Measurements from ENCODE around the gene MICAL3. TPM values are rescaled to one million over a fixed set of nuclear protein-coding genes. Genes with fewer than 3 reads are reported as not detected.
"Not testable (repeated sequence)": the region's sequence is repeated elsewhere in the genome, so short reads cannot be mapped to it uniquely, and the experiment has no call there.

The MICAL3 gene
- total and polyA plus RNA-seq, 2 experiments from 2014 or later, result 6.1 to 25.1 TPM

DNA sequence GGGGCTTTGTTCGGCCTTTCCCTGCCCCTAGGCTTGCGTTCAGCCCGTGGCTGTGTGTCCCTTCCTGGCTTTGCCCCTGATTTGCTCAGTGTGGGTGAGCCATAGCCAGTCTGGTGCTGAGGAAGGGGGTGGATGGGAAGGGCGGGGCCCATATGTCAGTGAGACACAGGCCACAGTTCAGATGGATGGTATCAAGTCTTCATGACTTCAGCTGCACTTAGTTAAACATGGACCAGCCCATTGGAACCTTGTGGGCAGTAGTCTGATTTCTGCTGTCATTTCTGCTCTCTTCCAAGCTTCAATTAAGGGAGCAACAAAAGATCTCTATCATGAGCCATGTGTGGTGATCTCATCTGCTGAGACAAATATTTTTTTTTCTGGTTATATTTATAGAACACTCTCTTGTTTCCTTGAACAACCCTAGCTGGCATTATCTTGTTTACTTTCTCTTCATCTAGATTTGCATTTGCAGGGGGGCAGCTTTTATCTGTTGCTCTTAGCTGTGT, 31.9 kb upstream of the MICAL3 start:
- H3K4me1 ChIP-seq (ENCODE audit: insufficient read depth), result peaks cover 37% of the 10 kb centered on the region
- H3K4me2 ChIP-seq (ENCODE audit: unreplicated experiment), result peak overlapping the region; percentile 55
- no peaks in the 10 kb centered on the region for H3K9me3 ChIP-seq (ENCODE audit: low read depth)
- peak; percentile 91 for DNase-seq
- no peaks in the 10 kb centered on the region for H4K20me1 ChIP-seq (ENCODE audit: insufficient read depth)
- H2AFZ ChIP-seq, result peak overlapping the region; percentile 73
- no peaks in the 10 kb centered on the region for H3K79me2 ChIP-seq (ENCODE audit: insufficient read depth)
- no peaks in the 10 kb centered on the region for H3K27me3 ChIP-seq (replicated peaks; ENCODE audit: insufficient read depth)
- in situ Hi-C loops (cut with MboI), result no loop called here
- 2% methylated on average over 4 of the region's 4 CpGs for WGBS, 2 experiments (ENCODE audit: low coverage in 1 of 2, low lambda C conversion rate in 2 of 2, missing lambda C conversion rate in 2 of 2)
- H3K36me3 ChIP-seq (ENCODE audit: low read depth), result no peaks in the 10 kb centered on the region
- H3K9me2 ChIP-seq (ENCODE audit: insufficient read depth), result no peaks in the 10 kb centered on the region
- TF ChIP-seq EZH2phosphoT487 (IDR thresholded peaks at IDR 0.05; ENCODE audit: insufficient read depth, low read depth), result no peak
- no peak for TF ChIP-seq EZH2 (IDR thresholded peaks at IDR 0.05; ENCODE audit: insufficient read depth, poor library complexity, severe bottlenecking)
- H3F3A ChIP-seq (ENCODE audit: insufficient read depth), result peaks cover 30% of the 10 kb centered on the region
- peak overlapping the region; percentile 59 for H3K9ac ChIP-seq
- H3K27ac ChIP-seq, result peak overlapping the region; percentile 88
- H3K4me3 ChIP-seq, result peak overlapping the region; percentile 27; the same call in 1 of the 2 replicates

DNA sequence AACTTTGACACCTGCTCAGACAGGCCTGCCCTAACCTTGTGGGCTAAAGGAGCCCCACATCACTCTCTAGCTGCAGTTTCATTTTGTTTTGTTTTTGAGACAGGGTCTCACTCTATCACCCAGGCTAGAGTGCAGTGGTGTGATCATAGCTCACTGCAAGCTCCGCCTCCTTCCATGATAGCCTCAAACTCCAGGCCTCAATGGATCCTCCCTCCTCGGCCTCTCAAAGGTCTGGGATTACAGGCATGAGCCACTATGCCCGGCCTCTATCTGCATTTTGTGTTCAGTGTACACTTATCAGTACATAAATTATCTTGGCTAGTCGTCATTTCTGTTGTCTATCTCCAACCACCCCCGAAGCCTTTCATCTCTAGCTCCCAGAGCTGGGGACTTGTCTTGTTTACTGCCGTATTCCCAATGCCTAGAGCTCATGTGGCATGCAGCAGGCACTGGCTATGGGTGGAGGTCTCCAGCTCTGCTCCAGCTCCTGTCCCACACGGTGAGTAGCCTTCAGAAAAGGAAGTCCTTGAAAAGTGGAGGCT, 31.3 kb upstream of the MICAL3 start:
- peaks cover 30% of the 10 kb centered on the region for H3F3A ChIP-seq (ENCODE audit: insufficient read depth)
- peak overlapping the region; percentile 44 for H3K4me2 ChIP-seq (ENCODE audit: unreplicated experiment)
- H3K27me3 ChIP-seq (replicated peaks; ENCODE audit: insufficient read depth), result no peaks in the 10 kb centered on the region
- DNase-seq, result no peak
- no peaks in the 10 kb centered on the region for H3K79me2 ChIP-seq (ENCODE audit: insufficient read depth)
- 54 to 56% methylated on average over 7 of the region's 7 CpGs for WGBS, 2 experiments (ENCODE audit: low coverage in 1 of 2, low lambda C conversion rate in 2 of 2, missing lambda C conversion rate in 2 of 2)
- no peak overlapping the region for H3K4me3 ChIP-seq
- H3K9me3 ChIP-seq (ENCODE audit: low read depth), result no peaks in the 10 kb centered on the region
- in situ Hi-C loops (cut with MboI), result no loop called here
- H3K4me1 ChIP-seq (ENCODE audit: insufficient read depth), result peaks cover 32% of the 10 kb centered on the region
- peak overlapping the region; percentile 59 for H3K9ac ChIP-seq
- peak overlapping the region; percentile 73 for H2AFZ ChIP-seq
- no peaks in the 10 kb centered on the region for H4K20me1 ChIP-seq (ENCODE audit: insufficient read depth)
- H3K9me2 ChIP-seq (ENCODE audit: insufficient read depth), result no peaks in the 10 kb centered on the region
- H3K27ac ChIP-seq, result peak overlapping the region; percentile 88
- no peak for TF ChIP-seq EZH2 (IDR thresholded peaks at IDR 0.05; ENCODE audit: insufficient read depth, poor library complexity, severe bottlenecking)
- TF ChIP-seq EZH2phosphoT487 (IDR thresholded peaks at IDR 0.05; ENCODE audit: insufficient read depth, low read depth), result no peak
- H3K36me3 ChIP-seq (ENCODE audit: low read depth), result no peaks in the 10 kb centered on the region

DNA sequence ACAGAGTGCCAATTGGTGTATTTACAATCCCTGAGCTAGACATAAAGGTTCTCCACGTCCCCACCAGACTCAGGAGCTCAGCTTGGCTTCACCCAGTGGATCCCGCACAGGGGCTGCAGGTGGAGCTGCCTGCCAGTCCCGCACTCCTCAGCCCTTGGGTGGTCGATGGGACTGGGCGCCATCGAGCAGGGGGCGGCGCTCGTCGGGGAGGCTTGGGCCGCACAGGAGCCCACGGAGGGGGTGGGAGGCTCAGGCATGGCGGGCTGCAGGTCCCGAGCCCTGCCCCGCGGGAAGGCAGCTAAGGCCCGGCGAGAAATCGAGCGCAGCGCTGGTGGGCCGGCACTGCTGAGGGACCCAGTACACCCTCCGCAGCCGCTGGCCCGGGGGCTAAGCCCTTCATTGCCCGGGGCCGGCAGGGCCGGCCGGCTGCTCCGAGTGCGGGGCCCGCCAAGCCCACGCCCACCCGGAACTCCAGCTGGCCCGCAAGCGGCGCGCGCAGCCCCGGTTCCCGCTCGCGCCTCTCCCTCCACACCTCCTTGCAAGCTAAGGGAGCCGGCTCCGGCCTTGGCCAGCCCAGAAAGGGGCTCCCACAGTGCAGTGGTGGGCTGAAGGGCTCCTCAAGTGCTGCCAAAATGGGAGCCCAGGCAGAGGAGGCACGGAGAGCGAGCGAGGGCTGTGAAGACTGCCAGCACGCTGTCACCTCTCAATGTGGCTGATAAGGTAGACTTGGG, 29.0 kb upstream of the MICAL3 start:
- H3K4me2 ChIP-seq (ENCODE audit: unreplicated experiment); H2AFZ ChIP-seq; H3K9me3 ChIP-seq (ENCODE audit: low read depth); in situ Hi-C loops (cut with MboI); H3K9ac ChIP-seq; H3K27me3 ChIP-seq (replicated peaks; ENCODE audit: insufficient read depth); H3K36me3 ChIP-seq (ENCODE audit: low read depth); H4K20me1 ChIP-seq (ENCODE audit: insufficient read depth); DNase-seq; H3K27ac ChIP-seq; H3K9me2 ChIP-seq (ENCODE audit: insufficient read depth); H3K79me2 ChIP-seq (ENCODE audit: insufficient read depth); H3K4me3 ChIP-seq: not testable (repeated sequence)
- Histone ChIP-seq H3F3A (ENCODE audit: insufficient read depth) (peaks cover 28% of the 10 kb centered on the region), H3K4me1 (ENCODE audit: insufficient read depth) (peaks cover 29% of the 10 kb centered on the region)
- 93 to 97% methylated on average over 22 to 43 of the region's 49 CpGs for WGBS, 2 experiments (ENCODE audit: low coverage in 1 of 2, low lambda C conversion rate in 2 of 2, missing lambda C conversion rate in 2 of 2)

DNA sequence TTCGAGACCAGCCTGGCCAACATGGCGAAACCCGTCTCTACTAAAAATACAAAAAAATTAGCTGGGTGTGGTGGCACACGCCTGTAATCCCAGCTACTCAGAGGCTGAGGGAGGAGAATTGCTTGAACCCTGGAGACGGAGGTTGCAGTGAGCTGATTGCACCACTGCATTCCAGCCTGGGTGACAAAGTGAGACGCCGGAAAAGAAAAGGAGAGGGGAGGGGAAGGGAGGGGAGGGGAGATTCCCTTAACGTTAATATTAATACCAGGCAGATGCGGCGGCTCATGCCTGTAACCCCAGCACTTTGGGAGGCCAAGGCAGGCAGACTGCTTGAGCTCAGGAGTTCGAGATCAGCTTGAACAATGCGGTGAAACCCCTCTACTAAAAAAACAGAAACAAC, 26.8 kb upstream of the MICAL3 start:
- H3K4me2 ChIP-seq (ENCODE audit: unreplicated experiment); H3K9ac ChIP-seq; H3K27me3 ChIP-seq (replicated peaks; ENCODE audit: insufficient read depth); H3K4me1 ChIP-seq (ENCODE audit: insufficient read depth); H3K79me2 ChIP-seq (ENCODE audit: insufficient read depth); H2AFZ ChIP-seq; H3K9me3 ChIP-seq (ENCODE audit: low read depth); in situ Hi-C loops (cut with MboI); H3K27ac ChIP-seq; DNase-seq; H3K9me2 ChIP-seq (ENCODE audit: insufficient read depth); H3K36me3 ChIP-seq (ENCODE audit: low read depth); H3K4me3 ChIP-seq; H4K20me1 ChIP-seq (ENCODE audit: insufficient read depth); H3F3A ChIP-seq (ENCODE audit: insufficient read depth): not testable (repeated sequence)
- WGBS, 2 experiments (ENCODE audit: low coverage in 1 of 2, low lambda C conversion rate in 2 of 2, missing lambda C conversion rate in 2 of 2), result 68 to 74% methylated on average over 12 of the region's 12 CpGs

Measured in GM23248 (cell line).